ENCODE measurements around the gene CLSTN1.

The CLSTN1 gene

GRCh38 chr1:9850442-9851162 is 26.8 kb upstream of the CLSTN1 start:
- DNase-seq, result no peak

- DNase-seq, result peak; percentile 50
Measured at GRCh38 chr1:9849691-9850441, 26.1 kb upstream of the CLSTN1 start.

- no peak for DNase-seq
Measured at GRCh38 chr1:9848022-9848421, 24.3 kb upstream of the CLSTN1 start.

- no peak for DNase-seq
Measured at GRCh38 chr1:9847269-9847668, 23.5 kb upstream of the CLSTN1 start.

GRCh38 chr1:9846611-9847171 is 22.9 kb upstream of the CLSTN1 start:
- no peak for DNase-seq

GRCh38 chr1:9845914-9846313 is 22.1 kb upstream of the CLSTN1 start:
- DNase-seq, result no peak

GRCh38 chr1:9844756-9845155 is 21.0 kb upstream of the CLSTN1 start:
- no peak for DNase-seq

GRCh38 chr1:9844106-9844505 is 20.3 kb upstream of the CLSTN1 start:
- DNase-seq, result no peak

GRCh38 chr1:9843576-9843945 is 19.8 kb upstream of the CLSTN1 start:
- DNase-seq, result peak; percentile 68

GRCh38 chr1:9842781-9843575 is 19.2 kb upstream of the CLSTN1 start:
- no peak for DNase-seq

- no peak for DNase-seq
Measured at GRCh38 chr1:9842073-9842711, 18.4 kb upstream of the CLSTN1 start.

GRCh38 chr1:9841460-9841859 is 17.7 kb upstream of the CLSTN1 start:
- no peak for DNase-seq

- DNase-seq, result no peak
Measured at GRCh38 chr1:9840176-9840575, 16.4 kb upstream of the CLSTN1 start.

GRCh38 chr1:9838946-9839345 is 15.2 kb upstream of the CLSTN1 start:
- DNase-seq, result no peak

- no peak for DNase-seq
Measured at GRCh38 chr1:9836632-9836960, 12.8 kb upstream of the CLSTN1 start.

GRCh38 chr1:9835758-9836631 is 12.2 kb upstream of the CLSTN1 start:
- DNase-seq, result no peak

- no peak for DNase-seq
Measured at GRCh38 chr1:9835404-9835757, 11.6 kb upstream of the CLSTN1 start.

- DNase-seq, result no peak
Measured at GRCh38 chr1:9833632-9834031, 9.9 kb upstream of the CLSTN1 start.

GRCh38 chr1:9827558-9828185 is 3.9 kb upstream of the CLSTN1 start:
- no peak for DNase-seq

- no peak for DNase-seq
Measured at GRCh38 chr1:9826616-9827015, 2.9 kb upstream of the CLSTN1 start.

- no peak for DNase-seq
Measured at GRCh38 chr1:9826087-9826486, 2.3 kb upstream of the CLSTN1 start.
